Right cardiac atrium (tissue), 5 donors: ENCODE results near the gene ARSG. TPM values are rescaled to one million over a fixed set of nuclear protein-coding genes. Genes with fewer than 3 reads are reported as not detected.
"Not testable (repeated sequence)": the region's sequence is repeated elsewhere in the genome, so short reads cannot be mapped to it uniquely, and the experiment has no call there.

Source experiments
- ATAC-seq, 2 donors: fragments of 200-7000 bp; cut with Tn5 transposase; one replicate each; pipeline versions ENCODE4 v1.8.0 to v1.9.1; 2020; ENCODE audit warnings: moderate library complexity in 2 of 2, mild to moderate bottlenecking in 1 of 2
- DNase-seq, 3 donors: peaks; one replicate each; pipeline ENCODE4 v3.0.0-alpha.2; 2020
- H3K27ac ChIP-seq: one replicate; pipeline ENCODE4 v1.5.1; 2013; ENCODE audit warnings: mild to moderate bottlenecking, low read length, control low read depth, moderate library complexity
- H3K27me3 ChIP-seq: one replicate; pipeline ENCODE4 v1.6.1; 2013; ENCODE audit not compliant: control insufficient read depth, insufficient read depth
- H3K4me1 ChIP-seq: one replicate; pipeline ENCODE4 v1.6.1; 2013; ENCODE audit warnings: low read length; ENCODE audit not compliant: control insufficient read depth, insufficient read depth
- H3K4me3 ChIP-seq: one replicate; pipeline ENCODE4 v1.5.1; 2013; ENCODE audit warnings: low read length, control low read depth
- H3K9me3 ChIP-seq: one replicate; pipeline ENCODE4 v1.6.1; 2013; ENCODE audit warnings: low read length; ENCODE audit not compliant: control insufficient read depth
- WGBS: extraction: QIAGEN DNeasy Blood & Tissue Kit; methylation state at CpG from one replicate; pipeline ENCODE4 v1.1.7; 2013; 5-methylcytosine and 5-hydroxymethylcytosine counted together
- intact Hi-C, 4 donors: fragments of 100-400 bp; cut with DNase I; formaldehyde crosslinking; loops; one replicate each; pipeline versions ENCODE4 v1.11.0 to v1.14.0; 2022 to 2023
- polyA plus RNA-seq: library from polyadenylated mRNA; stranded (reverse); fragments of 200-250 nt; gene quantifications from one replicate; pipeline ENCODE4 v1.2.3, GENCODE V29; 2013
- total RNA-seq, 4 donors: library from RNA; stranded (reverse); fragmentation: NEBNext Ultra II Directional; extraction: Animal tissue kit (Norgen Biotek cat#: 25700); gene quantifications; one replicate each; pipeline ENCODE4 v1.2.1, GENCODE V29; 2021
- donor health status: healthy with polysubstance abuse.
- donor health status: DM: no; HTN: yes; CAD: no.
- donor health status: DM: no; HTN: no; CAD: no.
- donor health status: DM: no; HTN: yes; CAD: no; lungs with severe emphysema.
- donor health status: DM: yes; HTN: yes; CAD: no.

Gene ARSG
- total and polyA plus RNA-seq, 5 donors, result 2.8 to 9.3 (median 6.5) TPM

DNA sequence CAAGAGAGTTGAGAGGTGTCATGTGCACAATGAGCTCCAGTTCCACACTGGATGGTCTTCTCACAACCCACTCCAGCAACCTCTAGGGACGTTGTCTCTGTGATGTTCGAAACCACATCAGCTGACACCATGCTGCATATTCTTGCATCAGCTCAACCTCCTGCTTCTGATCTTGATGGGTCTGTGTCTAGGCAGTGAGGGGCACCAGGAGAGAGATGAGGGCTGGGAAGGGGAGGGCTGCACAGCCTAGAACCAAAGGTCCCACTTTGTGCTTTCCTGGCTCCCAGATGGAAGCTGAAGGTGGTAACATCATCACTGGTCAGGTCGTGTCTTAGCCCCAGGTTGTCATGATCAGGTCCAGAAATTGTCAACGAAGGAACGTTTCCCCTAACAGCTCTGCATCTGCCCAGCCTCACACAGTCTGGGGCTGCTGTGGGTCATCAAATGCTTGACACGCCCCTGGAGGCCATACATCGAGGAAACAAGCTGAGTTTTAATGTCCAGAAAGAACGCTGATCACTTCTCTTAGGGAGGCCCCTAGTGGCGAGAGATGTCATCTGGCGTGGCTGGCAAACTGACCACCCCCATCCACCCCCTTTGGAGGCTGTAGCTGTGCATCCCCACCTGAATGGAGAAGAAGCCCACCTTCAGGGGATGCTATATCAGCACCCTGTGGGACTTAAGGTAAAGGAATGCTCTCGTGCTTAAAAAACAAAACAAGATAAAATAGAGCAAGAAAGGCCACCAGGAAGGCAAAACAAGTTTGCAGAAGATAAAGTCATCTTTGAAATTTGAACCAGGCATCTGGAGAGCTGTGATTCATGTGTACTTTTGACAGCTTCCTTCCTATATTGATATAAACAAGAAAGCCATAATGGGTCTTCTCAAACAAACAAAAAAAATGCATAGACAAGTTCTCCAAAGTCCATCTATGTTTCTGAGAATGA, 107.7 kb downstream of the ARSG start:
- ATAC-seq (peak; percentile 78 to 83), DNase-seq (peak; percentile 53 to 80 (median 69))
- no peak overlapping the region for H3K27ac ChIP-seq
- no peaks in the 10 kb centered on the region for H3K9me3 ChIP-seq
- no peak overlapping the region for H3K4me3 ChIP-seq
- peaks cover 3% of the 10 kb centered on the region for H3K4me1 ChIP-seq
- intact Hi-C loops, result loop anchor here in 2 of 4 donors (5.0 to 10.0 kb wide), 2 partner anchors 124 to 137 kb away; no protein-coding TSS in a partner anchor
- no peaks in the 10 kb centered on the region for H3K27me3 ChIP-seq
- 17% methylated on average over 11 of the region's 11 CpGs for WGBS

DNA sequence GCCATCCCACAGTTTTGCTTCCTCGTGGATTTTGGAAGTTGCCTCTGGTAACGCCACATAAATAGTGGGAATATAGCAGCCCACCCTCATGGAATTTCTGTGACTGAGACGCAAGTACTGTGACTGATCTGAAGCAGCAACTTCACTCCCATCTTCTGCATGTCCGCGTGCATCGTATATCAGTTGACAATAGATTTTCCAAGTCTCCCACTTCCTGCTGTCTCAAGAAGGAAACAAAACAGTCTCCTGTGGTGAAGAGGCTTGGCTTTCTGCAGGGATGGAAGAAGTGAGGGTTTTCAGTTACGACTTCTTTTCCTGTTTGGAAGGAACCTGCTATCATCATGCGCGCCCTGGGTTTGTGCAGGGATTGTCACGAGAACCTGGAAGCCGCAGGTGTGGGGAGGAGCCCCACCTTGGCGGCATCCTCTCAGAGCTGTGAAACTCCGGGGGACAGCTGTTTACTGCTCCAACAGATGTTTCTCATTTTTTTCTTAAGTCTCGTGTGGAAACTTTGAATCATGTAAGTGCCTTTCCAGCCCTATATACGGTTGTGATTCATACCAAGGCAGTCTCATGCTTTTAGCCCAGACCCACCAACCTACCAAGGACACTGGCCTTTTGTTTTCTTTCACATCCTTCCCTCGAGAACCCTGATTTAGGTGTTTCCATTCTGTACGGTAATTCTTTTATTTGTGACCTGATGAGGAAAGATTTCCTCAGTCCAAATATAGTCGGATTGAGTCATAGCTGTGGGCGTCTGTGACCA, 108.5 kb downstream of the ARSG start:
- peak in 1 of 2 donors; percentile 32 for ATAC-seq
- intact Hi-C loops, result loop anchor here (5.0 to 10.0 kb wide), 2 partner anchors 125 to 138 kb away; no protein-coding TSS in a partner anchor
- no peak for DNase-seq
- Histone ChIP-seq H3K27me3 (no peaks in the 10 kb centered on the region), H3K27ac (no peak overlapping the region), H3K4me1 (peaks cover 3% of the 10 kb centered on the region), H3K9me3 (no peaks in the 10 kb centered on the region), H3K4me3 (no peak overlapping the region)
- 43% methylated on average over 19 of the region's 19 CpGs for WGBS

DNA sequence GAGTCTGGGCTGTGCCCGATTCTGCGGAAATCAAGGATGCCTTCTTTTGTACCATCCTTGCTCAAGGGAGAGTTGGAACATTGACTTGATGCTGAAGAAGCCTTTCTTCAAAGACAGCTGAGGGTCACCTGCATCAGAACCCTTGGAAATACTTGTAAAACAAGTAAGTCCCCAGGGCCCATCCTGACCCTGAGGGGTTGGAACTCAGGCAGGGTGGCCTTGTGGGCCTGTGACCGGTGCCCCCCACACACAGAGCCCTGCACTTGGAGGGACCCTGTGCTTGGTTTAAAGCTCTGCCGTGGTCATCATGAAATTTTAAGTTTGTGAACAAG, 109.1 kb downstream of the ARSG start:
- no peak overlapping the region for H3K27ac ChIP-seq
- no peaks in the 10 kb centered on the region for H3K9me3 ChIP-seq
- intact Hi-C loops, result loop anchor here in 2 of 4 donors (5.0 to 10.0 kb wide), 2 partner anchors 126 to 138 kb away; no protein-coding TSS in a partner anchor
- H3K27me3 ChIP-seq, result no peaks in the 10 kb centered on the region
- 84% methylated on average over 4 of the region's 4 CpGs for WGBS
- peaks cover 3% of the 10 kb centered on the region for H3K4me1 ChIP-seq
- DNase-seq (no peak), ATAC-seq (no peak)
- H3K4me3 ChIP-seq, result no peak overlapping the region

GRCh38 chr17:68401288-68401687, 110.0 kb downstream of the ARSG start:
- Histone ChIP-seq H3K27me3 (no peaks in the 10 kb centered on the region), H3K9me3 (no peaks in the 10 kb centered on the region), H3K4me1 (peaks cover 3% of the 10 kb centered on the region), H3K4me3 (no peak overlapping the region), H3K27ac (no peak overlapping the region)
- DNase-seq (no peak), ATAC-seq (no peak)
- intact Hi-C loops, result loop anchor here in 2 of 4 donors (5.0 to 10.0 kb wide), 2 partner anchors 126 to 139 kb away; no protein-coding TSS in a partner anchor
- WGBS, result 95% methylated on average over 7 of the region's 7 CpGs

GRCh38 chr17:68403122-68403521, 111.8 kb downstream of the ARSG start:
- H3K4me3 ChIP-seq, result no peak overlapping the region
- H3K27me3 ChIP-seq, result no peaks in the 10 kb centered on the region
- H3K27ac ChIP-seq, result no peak overlapping the region
- intact Hi-C loops, result loop anchor here in 2 of 4 donors (5.0 to 10.0 kb wide), 2 partner anchors 128 to 141 kb away; no protein-coding TSS in a partner anchor
- no peak for DNase-seq
- H3K9me3 ChIP-seq, result no peaks in the 10 kb centered on the region
- H3K4me1 ChIP-seq, result peaks cover 3% of the 10 kb centered on the region
- no peak for ATAC-seq
- WGBS, result 62% methylated on average over 1 of the region's 1 CpG

GRCh38 chr17:68403837-68404236, 112.5 kb downstream of the ARSG start:
- not testable (repeated sequence) for H3K27me3 ChIP-seq, H3K27ac ChIP-seq, ATAC-seq, H3K4me1 ChIP-seq, H3K9me3 ChIP-seq, H3K4me3 ChIP-seq, DNase-seq
- 97% methylated on average over 5 of the region's 5 CpGs for WGBS
- intact Hi-C loops, result loop anchor here in 2 of 4 donors (5.0 to 10.0 kb wide), 2 partner anchors 129 to 142 kb away; no protein-coding TSS in a partner anchor

DNA sequence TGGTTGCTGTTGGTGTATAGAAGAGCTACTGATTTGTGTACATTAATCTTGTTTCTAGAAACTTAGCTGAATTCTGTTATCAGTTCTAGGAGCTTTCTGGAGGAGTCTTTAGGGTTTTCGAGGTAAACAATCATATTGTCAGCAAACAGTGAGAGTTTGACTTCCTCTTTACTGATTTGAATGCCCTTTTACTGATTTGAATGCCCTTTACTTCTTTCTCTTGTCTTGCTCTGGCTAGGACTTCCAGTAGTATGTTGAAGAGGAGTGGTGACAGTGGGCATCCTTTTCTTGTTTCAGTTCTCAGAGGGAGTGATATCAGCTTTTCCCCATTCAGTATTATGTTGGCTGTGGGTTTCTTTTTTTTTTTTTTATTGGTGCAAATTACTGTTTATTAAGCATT, 116.4 kb downstream of the ARSG start:
- intact Hi-C loops, result loop anchor here in 1 of 4 donors (10.0 kb wide), 1 partner anchor 133 kb away; no protein-coding TSS in a partner anchor
- DNase-seq, H3K4me1 ChIP-seq, H3K4me3 ChIP-seq, H3K27ac ChIP-seq, H3K27me3 ChIP-seq, H3K9me3 ChIP-seq, ATAC-seq: not testable (repeated sequence)
- WGBS, result 72% methylated on average over 1 of the region's 1 CpG

DNA sequence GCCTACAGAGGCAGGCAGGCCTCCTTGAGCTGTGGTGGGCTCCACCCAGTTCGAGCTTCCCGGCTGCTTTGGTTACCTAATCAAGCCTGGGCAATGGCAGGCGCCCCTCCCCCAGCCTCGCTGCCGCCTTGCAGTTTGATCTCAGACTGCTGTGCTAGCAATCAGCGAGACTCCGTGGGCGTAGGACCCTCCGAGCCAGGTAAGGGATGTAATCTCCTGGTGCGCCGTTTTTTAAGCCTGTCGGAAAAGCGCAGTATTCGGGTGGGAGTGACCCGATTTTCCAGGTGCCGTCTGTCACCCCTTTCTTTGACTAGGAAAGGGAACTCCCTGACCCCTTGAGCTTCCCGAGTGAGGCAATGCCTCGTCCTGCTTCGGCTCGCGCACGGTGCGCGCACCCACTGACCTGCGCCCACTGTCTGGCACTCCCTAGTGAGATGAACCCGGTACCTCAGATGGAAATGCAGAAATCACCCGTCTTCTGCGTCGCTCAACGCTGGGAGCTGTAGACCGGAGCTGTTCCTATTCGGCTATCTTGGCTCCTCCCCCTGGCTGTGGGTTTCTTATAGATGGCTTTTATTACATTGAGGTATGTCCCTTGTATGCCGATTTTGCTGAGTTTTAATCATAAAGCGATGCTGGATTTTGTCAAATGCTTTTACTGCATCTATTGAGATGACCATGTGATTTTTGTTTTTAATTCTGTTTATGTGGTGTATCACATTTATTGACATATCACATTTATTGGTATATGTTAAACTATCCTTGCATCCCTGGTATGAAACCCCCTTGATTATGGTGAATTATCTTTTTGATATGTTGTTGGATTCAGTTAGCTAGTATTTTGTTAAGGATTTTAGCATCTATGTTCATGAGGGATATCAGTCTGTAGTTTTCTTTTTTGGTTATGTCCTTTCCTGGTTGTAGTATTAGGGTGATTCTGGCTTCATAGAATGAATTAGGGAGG, 122.6 kb downstream of the ARSG start:
- 4% methylated on average over 34 of the region's 34 CpGs for WGBS
- ATAC-seq, H3K27ac ChIP-seq, H3K9me3 ChIP-seq, H3K4me3 ChIP-seq, H3K4me1 ChIP-seq, intact Hi-C loops, H3K27me3 ChIP-seq: not testable (repeated sequence)
- DNase-seq, result peak in 2 of 3 donors; percentile 69 to 74

- H3K4me1 ChIP-seq, intact Hi-C loops, H3K9me3 ChIP-seq, DNase-seq, H3K27ac ChIP-seq, ATAC-seq, H3K27me3 ChIP-seq, H3K4me3 ChIP-seq: not testable (repeated sequence)
Measured at GRCh38 chr17:68414901-68415300, 123.6 kb downstream of the ARSG start.

- Histone ChIP-seq H3K4me3 (no peak overlapping the region), H3K9me3 (no peaks in the 10 kb centered on the region), H3K27ac (no peak overlapping the region), H3K4me1 (no peaks in the 10 kb centered on the region), H3K27me3 (no peaks in the 10 kb centered on the region)
- no peak for DNase-seq
- WGBS, result 96% methylated on average over 3 of the region's 3 CpGs
- ATAC-seq, result no peak
- intact Hi-C loops, result no loop called here
Measured at GRCh38 chr17:68417317-68417716, 126.0 kb downstream of the ARSG start.
